ENCODE data around the gene SPEM3.

- TF ChIP-seq, protein P1, sequence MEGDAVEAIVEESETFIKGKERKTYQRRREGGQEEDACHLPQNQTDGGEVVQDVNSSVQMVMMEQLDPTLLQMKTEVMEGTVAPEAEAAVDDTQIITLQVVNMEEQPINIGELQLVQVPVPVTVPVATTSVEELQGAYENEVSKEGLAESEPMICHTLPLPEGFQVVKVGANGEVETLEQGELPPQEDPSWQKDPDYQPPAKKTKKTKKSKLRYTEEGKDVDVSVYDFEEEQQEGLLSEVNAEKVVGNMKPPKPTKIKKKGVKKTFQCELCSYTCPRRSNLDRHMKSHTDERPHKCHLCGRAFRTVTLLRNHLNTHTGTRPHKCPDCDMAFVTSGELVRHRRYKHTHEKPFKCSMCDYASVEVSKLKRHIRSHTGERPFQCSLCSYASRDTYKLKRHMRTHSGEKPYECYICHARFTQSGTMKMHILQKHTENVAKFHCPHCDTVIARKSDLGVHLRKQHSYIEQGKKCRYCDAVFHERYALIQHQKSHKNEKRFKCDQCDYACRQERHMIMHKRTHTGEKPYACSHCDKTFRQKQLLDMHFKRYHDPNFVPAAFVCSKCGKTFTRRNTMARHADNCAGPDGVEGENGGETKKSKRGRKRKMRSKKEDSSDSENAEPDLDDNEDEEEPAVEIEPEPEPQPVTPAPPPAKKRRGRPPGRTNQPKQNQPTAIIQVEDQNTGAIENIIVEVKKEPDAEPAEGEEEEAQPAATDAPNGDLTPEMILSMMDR (conservative IDR thresholded peaks at IDR 0.05; ENCODE audit: low read length) = no peak
- no peak for TF ChIP-seq EZH2phosphoT487 (IDR thresholded peaks at IDR 0.05; ENCODE audit: borderline replicate concordance, low read depth, low read length)
These were observed 45.3 kb upstream of the SPEM3 start for GRCh38 chr17:7383371-7383741.
